ENCODE data around the gene MMRN2.
"Not testable (repeated sequence)": the region's sequence is repeated elsewhere in the genome, so short reads cannot be mapped to it uniquely, and the experiment has no call there.

Gene MMRN2

GRCh38 chr10:86955501-86956194 is 1.8 kb downstream of the MMRN2 start:
- no peak for DNase-seq

- no peak for DNase-seq
Observed at GRCh38 chr10:86954681-86955500, 2.5 kb downstream of the MMRN2 start.

GRCh38 chr10:86953747-86954680 is 3.4 kb downstream of the MMRN2 start:
- no peak for DNase-seq

GRCh38 chr10:86952697-86953096 is 4.7 kb downstream of the MMRN2 start:
- not testable (repeated sequence) for DNase-seq

- no peak for DNase-seq
Observed at GRCh38 chr10:86952106-86952505, 5.3 kb downstream of the MMRN2 start.

GRCh38 chr10:86951184-86951761 is 6.1 kb downstream of the MMRN2 start:
- DNase-seq = no peak

- DNase-seq = no peak
Observed at GRCh38 chr10:86950349-86950748, 7.1 kb downstream of the MMRN2 start.

- DNase-seq = not testable (repeated sequence)
Observed at GRCh38 chr10:86947806-86948205, 9.6 kb downstream of the MMRN2 start.

- DNase-seq = no peak
Observed at GRCh38 chr10:86946213-86947155, 10.9 kb downstream of the MMRN2 start.

- no peak for DNase-seq
Observed at GRCh38 chr10:86945361-86946212, 11.8 kb downstream of the MMRN2 start.

- no peak for DNase-seq
Observed at GRCh38 chr10:86944907-86945306, 12.5 kb downstream of the MMRN2 start.

GRCh38 chr10:86944471-86944870 is 12.9 kb downstream of the MMRN2 start:
- DNase-seq = no peak

- no peak for DNase-seq
Observed at GRCh38 chr10:86944031-86944419, 13.4 kb downstream of the MMRN2 start.

GRCh38 chr10:86943316-86944030 is 13.9 kb downstream of the MMRN2 start:
- DNase-seq = no peak

- no peak for DNase-seq
Observed at GRCh38 chr10:86942441-86943315, 14.7 kb downstream of the MMRN2 start.

GRCh38 chr10:86941991-86942421 is 15.4 kb downstream of the MMRN2 start:
- no peak for DNase-seq

GRCh38 chr10:86941426-86941825 is 16.0 kb downstream of the MMRN2 start:
- no peak for DNase-seq

- no peak for DNase-seq
Observed at GRCh38 chr10:86940677-86941076, 16.7 kb downstream of the MMRN2 start.

GRCh38 chr10:86940076-86940475 is 17.3 kb downstream of the MMRN2 start:
- DNase-seq = not testable (repeated sequence)
